Neural cell (in vitro differentiated cells): Measurements from ENCODE around the gene SQSTM1.

ENCODE experiments used
- EP300 ChIP-seq: fragments of 450-650 bp; conservative IDR thresholded peaks from 2 replicates; pipeline ENCODE4 v1.6.1; 2014; ENCODE audit warnings: antibody characterized with exemption, mild to moderate bottlenecking, moderate library complexity; ENCODE audit not compliant: poor library complexity, severe bottlenecking
- EZH2 ChIP-seq: fragments of 200-600, 300-800 bp; shearing (Covaris generic), sonication (generic); IDR thresholded peaks from 2 replicates; pipeline ENCODE4 v1.6.1; 2014; ENCODE audit warnings: antibody characterized with exemption, low read length, borderline replicate concordance, mild to moderate bottlenecking; ENCODE audit not compliant: insufficient read depth, poor library complexity, severe bottlenecking
- MXI1 ChIP-seq: fragments of 450-650 bp; conservative IDR thresholded peaks from 2 replicates; pipeline ENCODE4 v1.6.1; 2014; ENCODE audit warnings: antibody characterized with exemption, mild to moderate bottlenecking; ENCODE audit not compliant: poor library complexity, severe bottlenecking
- POLR2AphosphoS5 ChIP-seq: IDR thresholded peaks from 2 replicates; pipeline ENCODE4 v1.6.1; 2012
- TF ChIP-seq, protein P1 (sequence below): fragments of 450-650 bp; IDR thresholded peaks from 2 replicates; pipeline ENCODE4 v1.5.1; 2014; ENCODE audit warnings: antibody characterized with exemption, mild to moderate bottlenecking, moderate library complexity; ENCODE audit not compliant: poor library complexity, severe bottlenecking
- TF ChIP-seq, protein P2 (sequence below): IDR thresholded peaks from 2 replicates; pipeline ENCODE4 v1.6.1; 2012; ENCODE audit warnings: borderline replicate concordance

DNA sequence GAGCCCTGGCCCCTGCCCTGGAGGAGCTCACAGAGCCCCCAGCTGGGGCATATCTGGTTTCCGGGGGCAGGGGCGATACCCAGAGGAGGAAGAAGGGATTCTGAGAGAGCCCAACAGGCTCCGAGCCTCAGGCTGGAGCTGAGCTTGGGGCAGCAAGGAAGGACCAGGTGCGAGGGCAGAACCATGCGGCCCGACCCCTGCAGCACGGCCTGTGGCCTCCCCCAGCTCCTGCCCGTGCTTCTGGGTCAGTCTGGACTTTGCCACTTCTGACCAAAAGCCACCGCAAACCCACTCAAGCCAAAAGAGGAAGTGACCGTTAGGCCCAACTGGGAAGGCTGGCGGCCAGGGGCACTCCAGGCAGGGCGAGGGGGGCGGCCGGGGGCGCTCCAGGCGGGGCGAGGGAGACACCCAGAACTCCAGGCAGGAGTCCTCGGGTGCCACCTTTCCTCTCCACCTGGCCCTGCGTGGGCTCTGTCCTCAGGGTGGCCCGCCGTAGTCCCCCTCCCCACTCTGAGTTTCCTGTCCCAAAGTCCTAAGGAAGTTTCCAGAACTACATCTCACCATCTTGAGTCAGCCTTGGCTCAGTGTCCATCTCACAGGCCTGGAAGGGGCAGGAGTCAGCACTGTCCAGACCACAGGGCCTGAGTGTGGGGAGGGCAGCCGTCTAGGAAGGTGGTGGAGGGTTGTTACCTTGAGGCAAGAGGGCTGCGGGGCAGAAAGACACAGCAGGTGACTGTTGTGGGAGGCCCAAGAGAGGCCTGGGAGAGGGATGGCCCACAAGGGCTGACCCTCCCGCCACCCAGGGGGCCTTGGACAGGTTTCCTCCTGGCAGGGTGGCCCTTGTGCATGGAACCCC is 27.9 kb upstream of the SQSTM1 start:
- TF ChIP-seq, protein P1, sequence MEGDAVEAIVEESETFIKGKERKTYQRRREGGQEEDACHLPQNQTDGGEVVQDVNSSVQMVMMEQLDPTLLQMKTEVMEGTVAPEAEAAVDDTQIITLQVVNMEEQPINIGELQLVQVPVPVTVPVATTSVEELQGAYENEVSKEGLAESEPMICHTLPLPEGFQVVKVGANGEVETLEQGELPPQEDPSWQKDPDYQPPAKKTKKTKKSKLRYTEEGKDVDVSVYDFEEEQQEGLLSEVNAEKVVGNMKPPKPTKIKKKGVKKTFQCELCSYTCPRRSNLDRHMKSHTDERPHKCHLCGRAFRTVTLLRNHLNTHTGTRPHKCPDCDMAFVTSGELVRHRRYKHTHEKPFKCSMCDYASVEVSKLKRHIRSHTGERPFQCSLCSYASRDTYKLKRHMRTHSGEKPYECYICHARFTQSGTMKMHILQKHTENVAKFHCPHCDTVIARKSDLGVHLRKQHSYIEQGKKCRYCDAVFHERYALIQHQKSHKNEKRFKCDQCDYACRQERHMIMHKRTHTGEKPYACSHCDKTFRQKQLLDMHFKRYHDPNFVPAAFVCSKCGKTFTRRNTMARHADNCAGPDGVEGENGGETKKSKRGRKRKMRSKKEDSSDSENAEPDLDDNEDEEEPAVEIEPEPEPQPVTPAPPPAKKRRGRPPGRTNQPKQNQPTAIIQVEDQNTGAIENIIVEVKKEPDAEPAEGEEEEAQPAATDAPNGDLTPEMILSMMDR = no peak
- TF ChIP-seq MXI1 (no peak), EZH2 (no peak), POLR2AphosphoS5 (no peak), EP300 (no peak)
- TF ChIP-seq, protein P2, sequence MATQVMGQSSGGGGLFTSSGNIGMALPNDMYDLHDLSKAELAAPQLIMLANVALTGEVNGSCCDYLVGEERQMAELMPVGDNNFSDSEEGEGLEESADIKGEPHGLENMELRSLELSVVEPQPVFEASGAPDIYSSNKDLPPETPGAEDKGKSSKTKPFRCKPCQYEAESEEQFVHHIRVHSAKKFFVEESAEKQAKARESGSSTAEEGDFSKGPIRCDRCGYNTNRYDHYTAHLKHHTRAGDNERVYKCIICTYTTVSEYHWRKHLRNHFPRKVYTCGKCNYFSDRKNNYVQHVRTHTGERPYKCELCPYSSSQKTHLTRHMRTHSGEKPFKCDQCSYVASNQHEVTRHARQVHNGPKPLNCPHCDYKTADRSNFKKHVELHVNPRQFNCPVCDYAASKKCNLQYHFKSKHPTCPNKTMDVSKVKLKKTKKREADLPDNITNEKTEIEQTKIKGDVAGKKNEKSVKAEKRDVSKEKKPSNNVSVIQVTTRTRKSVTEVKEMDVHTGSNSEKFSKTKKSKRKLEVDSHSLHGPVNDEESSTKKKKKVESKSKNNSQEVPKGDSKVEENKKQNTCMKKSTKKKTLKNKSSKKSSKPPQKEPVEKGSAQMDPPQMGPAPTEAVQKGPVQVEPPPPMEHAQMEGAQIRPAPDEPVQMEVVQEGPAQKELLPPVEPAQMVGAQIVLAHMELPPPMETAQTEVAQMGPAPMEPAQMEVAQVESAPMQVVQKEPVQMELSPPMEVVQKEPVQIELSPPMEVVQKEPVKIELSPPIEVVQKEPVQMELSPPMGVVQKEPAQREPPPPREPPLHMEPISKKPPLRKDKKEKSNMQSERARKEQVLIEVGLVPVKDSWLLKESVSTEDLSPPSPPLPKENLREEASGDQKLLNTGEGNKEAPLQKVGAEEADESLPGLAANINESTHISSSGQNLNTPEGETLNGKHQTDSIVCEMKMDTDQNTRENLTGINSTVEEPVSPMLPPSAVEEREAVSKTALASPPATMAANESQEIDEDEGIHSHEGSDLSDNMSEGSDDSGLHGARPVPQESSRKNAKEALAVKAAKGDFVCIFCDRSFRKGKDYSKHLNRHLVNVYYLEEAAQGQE = no peak
